Upper lobe of left lung (tissue), 6 donors: ENCODE data around the gene NBEAL1. TPM values are rescaled to one million over a fixed set of nuclear protein-coding genes. Genes with fewer than 3 reads are reported as not detected.
"Not testable (repeated sequence)": the region's sequence is repeated elsewhere in the genome, so short reads cannot be mapped to it uniquely, and the experiment has no call there.

Experiments
- ATAC-seq, 2 donors: fragments of 200-7000 bp; cut with Tn5 transposase; one replicate each; pipeline ENCODE4 v1.9.1; 2022; ENCODE audit warnings: mild to moderate bottlenecking in 2 of 2, moderate library complexity in 2 of 2; ENCODE audit not compliant: low FRiP score in 2 of 2
- DNase-seq, 2 donors: peaks; one replicate each; pipeline ENCODE4 v3.0.0-alpha.2; 2019 to 2020
- H3K27ac ChIP-seq, 4 donors: fragments of 200-600 bp; sonication (generic); one replicate each; pipeline ENCODE4 v1.5.1; 2016 to 2019
- H3K27me3 ChIP-seq, 4 donors: fragments of 200-600 bp; sonication (generic); one replicate each; pipeline ENCODE4 v1.5.1; 2017 to 2019
- H3K36me3 ChIP-seq, 4 donors: fragments of 200-600 bp; sonication (generic); one replicate each; pipeline ENCODE4 v1.5.1; 2016 to 2019
- H3K4me1 ChIP-seq, 4 donors: fragments of 200-600 bp; sonication (generic); one replicate each; pipeline ENCODE4 v1.5.1; 2018 to 2019
- H3K4me3 ChIP-seq, 4 donors: fragments of 200-600 bp; sonication (generic); one replicate each; pipeline ENCODE4 v1.5.1; 2017 to 2019; ENCODE audit warnings: mild to moderate bottlenecking in 2 of 4, moderate library complexity in 1 of 4
- H3K9me3 ChIP-seq, 4 donors: fragments of 200-600 bp; sonication (generic); one replicate each; pipeline ENCODE4 v1.5.1; 2018 to 2019
- CTCF ChIP-seq, 6 experiments: fragments of 450-650 bp in 4 of 6; fragments of 200-600 bp in 2 of 6; sonication (generic) in 2 of 6; IDR thresholded peaks; one replicate each; pipeline ENCODE4 v1.5.1; 2016 to 2019; ENCODE audit warnings: antibody characterized with exemption in 6 of 6
- EP300 ChIP-seq, 4 donors: sonication (generic); formaldehyde crosslinking; IDR thresholded peaks; one replicate each; pipeline ENCODE4 v1.5.1; 2017; ENCODE audit warnings: antibody characterized with exemption in 4 of 4, control low read depth in 2 of 4
- POLR2A ChIP-seq, 4 donors: fragments of 450-650 bp; IDR thresholded peaks; one replicate each; pipeline ENCODE4 v1.5.1; 2016 to 2017; ENCODE audit warnings: antibody characterized with exemption in 4 of 4, mild to moderate bottlenecking in 2 of 4
- POLR2AphosphoS5 ChIP-seq, 2 donors: sonication (generic); formaldehyde crosslinking; IDR thresholded peaks; one replicate each; pipeline ENCODE4 v1.5.1; 2017; ENCODE audit warnings: antibody characterized with exemption in 2 of 2
- WGBS, 2 donors: methylation state at CpG; one replicate each; pipeline ENCODE4 v1.1.5; 2017 to 2018; 5-methylcytosine and 5-hydroxymethylcytosine counted together
- total RNA-seq, 6 donors: library from RNA; depleted of rRNA in 4 of 6; stranded (reverse); fragments of >200 nt in 4 of 6; gene quantifications; one replicate each; pipeline versions ENCODE4 v1.1.0 to v1.2.1, GENCODE V29; 2016 to 2021
- donor health status: DM: no; HTN: no; CAD: no; lungs with moderate emphysema.
- donor health status: DM: no; HTN: yes; CAD: no; lungs with severe emphysema.

Gene NBEAL1
- total RNA-seq, 6 donors from 2014 or later, result 37.0 to 92.2 (median 64.9) TPM

GRCh38 chr2:203077451-203077850, 62.8 kb downstream of the NBEAL1 start:
- Histone ChIP-seq H3K4me3 (no peak overlapping the region), H3K27me3 (no peaks in the 10 kb centered on the region), H3K36me3 (peaks cover 0 to 17% (median 8%) of the 10 kb centered on the region in 4 donors), H3K9me3 (no peaks in the 10 kb centered on the region), H3K27ac (no peak overlapping the region), H3K4me1 (peaks cover 0 to 5% (median under 1%) of the 10 kb centered on the region in 4 donors)
- TF ChIP-seq POLR2AphosphoS5 (IDR thresholded peaks at IDR 0.05) (no peak), EP300 (IDR thresholded peaks at IDR 0.05) (no peak), POLR2A (IDR thresholded peaks at IDR 0.05) (no peak), CTCF (IDR thresholded peaks at IDR 0.05) (no peak)
- ATAC-seq (no peak), DNase-seq (no peak)
- 84 to 89% methylated on average over 3 of the region's 3 CpGs for WGBS, 2 donors

- no peak for DNase-seq
- no peak for ATAC-seq
- Histone ChIP-seq H3K27me3 (no peaks in the 10 kb centered on the region), H3K27ac (no peak overlapping the region), H3K36me3 (peaks cover 0 to 23% (median 8%) of the 10 kb centered on the region in 4 donors), H3K9me3 (no peaks in the 10 kb centered on the region), H3K4me3 (no peak overlapping the region), H3K4me1 (peaks cover 0 to 9% (median 4%) of the 10 kb centered on the region in 4 donors)
- 76 to 86% methylated on average over 2 of the region's 2 CpGs for WGBS, 2 donors
- no peak for TF ChIP-seq CTCF (IDR thresholded peaks at IDR 0.05)
- no peak for TF ChIP-seq EP300 (IDR thresholded peaks at IDR 0.05)
- no peak for TF ChIP-seq POLR2A (IDR thresholded peaks at IDR 0.05)
- TF ChIP-seq POLR2AphosphoS5 (IDR thresholded peaks at IDR 0.05), result no peak
These were observed 65.9 kb downstream of the NBEAL1 start for GRCh38 chr2:203080447-203081045.

- H3K36me3 ChIP-seq, result peaks cover 0 to 33% (median 9%) of the 10 kb centered on the region in 4 donors
- H3K4me3 ChIP-seq, result no peak overlapping the region
- H3K4me1 ChIP-seq, result peaks cover 0 to 9% (median 4%) of the 10 kb centered on the region in 4 donors
- no peaks in the 10 kb centered on the region for H3K9me3 ChIP-seq
- WGBS, 2 donors, result 79 to 94% methylated on average over 2 of the region's 2 CpGs
- TF ChIP-seq POLR2A (IDR thresholded peaks at IDR 0.05) (no peak), POLR2AphosphoS5 (IDR thresholded peaks at IDR 0.05) (no peak), CTCF (IDR thresholded peaks at IDR 0.05) (no peak), EP300 (IDR thresholded peaks at IDR 0.05) (no peak)
- H3K27ac ChIP-seq, result no peak overlapping the region
- DNase-seq, result no peak
- no peaks in the 10 kb centered on the region for H3K27me3 ChIP-seq
- no peak for ATAC-seq
These were observed 68.7 kb downstream of the NBEAL1 start for GRCh38 chr2:203083328-203083727.

GRCh38 chr2:203086381-203086780, 71.7 kb downstream of the NBEAL1 start:
- H3K4me1 ChIP-seq, H3K4me3 ChIP-seq, ATAC-seq, H3K27ac ChIP-seq, DNase-seq, H3K27me3 ChIP-seq, H3K9me3 ChIP-seq: not testable (repeated sequence)
- peaks cover 0 to 29% (median 3%) of the 10 kb centered on the region in 4 donors for H3K36me3 ChIP-seq
- WGBS, 2 donors, result 100% methylated on average over 1 of the region's 1 CpG

- not testable (repeated sequence) for H3K27ac ChIP-seq, H3K4me1 ChIP-seq, DNase-seq, H3K27me3 ChIP-seq, ATAC-seq, H3K9me3 ChIP-seq, H3K4me3 ChIP-seq
- H3K36me3 ChIP-seq, result peaks cover 0 to 20% (median 11%) of the 10 kb centered on the region in 4 donors
- 98 to 99% methylated on average over 4 of the region's 4 CpGs for WGBS, 2 donors
These were observed 76.0 kb downstream of the NBEAL1 start for GRCh38 chr2:203090721-203091120.

GRCh38 chr2:203097735-203098134, 83.1 kb downstream of the NBEAL1 start:
- TF ChIP-seq POLR2AphosphoS5 (IDR thresholded peaks at IDR 0.05) (no peak), CTCF (IDR thresholded peaks at IDR 0.05) (peak in 1 of 6 experiments; percentile 18), EP300 (IDR thresholded peaks at IDR 0.05) (no peak), POLR2A (IDR thresholded peaks at IDR 0.05) (no peak)
- 72 to 79% methylated on average over 1 of the region's 1 CpG for WGBS, 2 donors
- DNase-seq (no peak), ATAC-seq (no peak)
- Histone ChIP-seq H3K27me3 (no peaks in the 10 kb centered on the region), H3K27ac (no peak overlapping the region), H3K9me3 (no peaks in the 10 kb centered on the region), H3K4me3 (no peak overlapping the region), H3K36me3 (peaks cover 3 to 30% (median 12%) of the 10 kb centered on the region in 4 donors), H3K4me1 (no peaks in the 10 kb centered on the region)

GRCh38 chr2:203102357-203102756, 87.7 kb downstream of the NBEAL1 start:
- WGBS, 2 donors, result 82 to 100% methylated on average over 1 of the region's 1 CpG
- H3K4me1 ChIP-seq, H3K27me3 ChIP-seq, H3K27ac ChIP-seq, H3K4me3 ChIP-seq, DNase-seq, ATAC-seq: not testable (repeated sequence)
- peaks cover 0 to 15% (median 8%) of the 10 kb centered on the region in 4 donors for H3K9me3 ChIP-seq
- peaks cover 0 to 43% (median 8%) of the 10 kb centered on the region in 4 donors for H3K36me3 ChIP-seq
